Measurements from ENCODE around the gene AGAP3. TPM values are rescaled to one million over a fixed set of nuclear protein-coding genes. Genes with fewer than 3 reads are reported as not detected.

Gene AGAP3
- total RNA-seq, 2 donors from 2014 or later: 26.9 to 28.4 TPM

DNA sequence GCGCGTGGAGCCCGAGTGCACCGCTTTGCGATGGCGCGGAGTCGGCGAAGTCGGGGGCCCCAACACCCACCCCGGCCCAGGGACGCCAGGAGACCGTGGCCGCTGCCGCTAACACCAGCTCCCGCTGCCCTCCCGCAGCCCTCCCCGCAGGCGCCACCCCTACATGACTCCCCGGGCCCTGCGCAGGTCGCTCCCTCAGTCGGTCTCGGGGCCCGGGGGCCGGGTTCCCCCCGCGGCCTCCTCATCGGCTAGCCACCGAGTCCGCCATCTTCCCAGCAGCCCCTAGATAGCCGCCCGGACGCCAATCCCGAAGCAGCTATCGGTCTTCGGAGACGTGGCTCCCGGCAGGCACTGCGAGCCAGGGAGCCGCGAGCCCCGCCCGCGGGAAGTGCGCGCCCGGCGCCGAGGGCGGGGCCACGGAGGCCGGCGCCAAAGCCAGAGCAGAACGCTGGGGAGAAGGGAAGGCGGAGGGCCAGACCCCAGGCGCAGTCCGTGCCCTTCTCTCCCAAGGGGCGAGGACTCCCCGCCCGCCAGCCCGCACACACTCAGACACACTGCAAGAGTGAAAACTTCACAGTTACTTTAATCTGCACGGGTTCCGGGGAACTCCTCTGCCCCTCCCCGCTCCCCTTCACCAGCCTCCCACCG is 5.6 kb upstream of the AGAP3 start, which contains the start of gene FASTK:
FASTK (minus strand) TSS at position 288 of the 648 bp plus-strand sequence; CDS start at position 245, 43 bp downstream.
- H3K4me3 Mint-ChIP-seq: peak within 1 kb of the TSS; percentile 94 to 95

DNA sequence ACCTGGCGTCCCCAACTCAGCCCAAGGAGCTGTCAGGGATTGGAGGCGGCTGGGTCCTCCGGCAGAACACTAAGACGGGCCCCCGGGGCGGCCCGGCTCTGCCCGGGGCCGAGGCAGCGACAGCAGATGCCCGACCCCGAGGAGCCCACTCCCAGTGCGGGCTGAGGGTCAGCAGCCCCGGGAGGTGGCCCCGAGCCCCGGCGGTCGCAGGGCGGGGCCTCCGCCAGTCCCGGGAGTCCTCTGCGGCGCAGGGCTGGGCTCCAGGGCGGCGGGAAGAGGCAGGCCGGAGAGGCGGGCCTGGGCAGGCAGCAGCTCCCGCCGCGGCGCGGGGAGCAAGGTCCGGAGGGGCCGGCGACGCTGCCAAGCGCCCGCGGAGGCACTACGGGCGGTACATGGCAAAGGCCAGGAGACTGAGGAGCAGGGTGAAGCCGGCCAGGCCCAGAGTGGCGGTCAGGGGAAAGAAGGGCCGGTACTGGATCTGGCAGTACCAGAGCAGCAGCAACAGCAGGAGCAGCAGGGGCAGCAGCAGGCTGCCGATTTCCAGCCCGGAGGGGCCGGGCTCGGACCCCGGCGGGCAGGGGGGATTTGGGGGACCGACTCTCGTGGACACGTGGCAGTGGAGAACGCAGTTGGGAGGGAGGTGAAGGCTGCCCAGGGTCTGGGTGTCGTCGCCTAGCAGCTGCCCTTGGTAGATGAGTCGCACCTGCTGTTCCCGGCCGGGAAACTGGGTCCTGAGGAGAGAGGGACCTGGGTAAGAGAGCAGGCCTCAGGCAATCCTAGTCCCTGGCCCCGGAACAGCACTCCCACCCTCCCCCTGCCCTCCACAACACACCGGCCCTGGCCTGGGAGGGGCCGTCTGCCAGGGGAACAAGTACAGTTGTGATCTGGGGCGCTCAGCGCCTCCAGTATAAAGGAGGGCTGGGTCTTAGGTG is 4.8 kb upstream of the AGAP3 start:
- H3K4me1 Mint-ChIP-seq (ENCODE audit: low read depth): peaks cover 38% of the 10 kb centered on the region
- peak overlapping the region; percentile 94 to 95 for H3K4me3 Mint-ChIP-seq
- DNase-seq (no peak), ATAC-seq (replicated peaks in 1 of 2) (no peak)
- no peak overlapping the region for H3K27ac Mint-ChIP-seq
- H3K9me3 Mint-ChIP-seq: no peaks in the 10 kb centered on the region
- peaks cover 1 to 4% of the 10 kb centered on the region in 2 donors for H3K36me3 Mint-ChIP-seq (ENCODE audit: insufficient read depth in 2 of 2)
- H3K27me3 Mint-ChIP-seq (ENCODE audit: low read depth): peaks cover 15% of the 10 kb centered on the region

More for the DNA sequence above, 5.6 kb upstream of the AGAP3 start, which contains the start of gene FASTK:
- DNase-seq: peak; percentile 91 to 92
- Mint-ChIP-seq H3K27ac (peak within 1 kb of the TSS; percentile 42), H3K9me3 (no peaks in the 10 kb centered on the region), H3K4me1 (ENCODE audit: low read depth) (peaks cover 34% of the 10 kb centered on the region), H3K27me3 (ENCODE audit: low read depth) (peaks cover 13% of the 10 kb centered on the region), H3K36me3 (ENCODE audit: insufficient read depth in 2 of 2) (peaks cover 1 to 4% of the 10 kb centered on the region in 2 donors)
- ATAC-seq (replicated peaks in 1 of 2): peak; percentile 84 to 85

DNA sequence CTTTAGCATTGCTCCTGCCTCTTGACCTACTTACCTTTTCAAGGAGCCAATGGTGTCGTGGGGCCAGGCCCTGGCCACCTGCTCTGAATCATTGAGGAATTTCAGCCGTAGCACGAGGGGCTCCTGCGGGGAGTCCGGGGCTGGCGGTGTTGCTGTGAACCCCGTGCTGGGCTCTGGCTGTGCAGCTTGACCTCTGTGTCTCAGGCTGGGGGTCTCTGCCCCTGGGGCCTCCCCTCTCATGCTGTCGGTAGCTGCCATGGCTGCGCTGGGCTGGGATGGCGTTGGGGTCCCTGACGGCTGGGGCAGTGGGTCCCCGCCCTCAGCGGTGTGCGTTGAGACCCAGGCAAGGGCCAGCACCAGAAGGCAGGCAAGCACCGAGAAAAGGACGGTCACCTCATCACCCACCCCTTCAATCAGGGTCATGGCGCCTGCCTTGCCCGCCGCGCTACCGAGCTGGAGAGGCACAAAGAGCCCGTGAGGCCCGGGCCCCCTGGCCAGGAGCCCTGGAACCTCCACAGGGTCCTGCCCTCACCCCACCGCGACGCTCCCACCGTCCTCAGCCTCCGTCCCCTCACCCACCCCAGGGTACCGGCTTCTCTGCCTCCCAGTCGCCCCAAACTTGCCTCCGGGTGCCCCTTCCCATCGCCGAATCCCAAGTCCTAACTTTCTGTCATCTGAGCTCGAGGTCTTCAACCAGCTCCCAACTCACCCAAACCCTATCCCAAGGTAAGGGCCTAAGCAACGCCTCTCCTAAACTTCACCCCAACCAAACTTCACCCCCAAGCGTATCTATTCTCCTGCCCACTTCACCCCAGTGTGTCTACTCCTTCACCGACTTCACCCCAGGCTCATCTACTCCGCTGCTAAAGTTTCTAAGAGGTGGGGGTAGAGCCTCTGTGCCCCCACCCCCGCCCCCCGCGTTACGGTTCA is 3.9 kb upstream of the AGAP3 start:
- ATAC-seq (replicated peaks in 1 of 2): no peak
- peak overlapping the region; percentile 84 for H3K27ac Mint-ChIP-seq
- H3K27me3 Mint-ChIP-seq (ENCODE audit: low read depth): peaks cover 15% of the 10 kb centered on the region
- no peaks in the 10 kb centered on the region for H3K9me3 Mint-ChIP-seq
- H3K4me1 Mint-ChIP-seq (ENCODE audit: low read depth): peaks cover 38% of the 10 kb centered on the region
- peak overlapping the region; percentile 94 to 95 for H3K4me3 Mint-ChIP-seq
- peaks cover 3 to 4% of the 10 kb centered on the region in 2 donors for H3K36me3 Mint-ChIP-seq (ENCODE audit: insufficient read depth in 2 of 2)
- DNase-seq: no peak

DNA sequence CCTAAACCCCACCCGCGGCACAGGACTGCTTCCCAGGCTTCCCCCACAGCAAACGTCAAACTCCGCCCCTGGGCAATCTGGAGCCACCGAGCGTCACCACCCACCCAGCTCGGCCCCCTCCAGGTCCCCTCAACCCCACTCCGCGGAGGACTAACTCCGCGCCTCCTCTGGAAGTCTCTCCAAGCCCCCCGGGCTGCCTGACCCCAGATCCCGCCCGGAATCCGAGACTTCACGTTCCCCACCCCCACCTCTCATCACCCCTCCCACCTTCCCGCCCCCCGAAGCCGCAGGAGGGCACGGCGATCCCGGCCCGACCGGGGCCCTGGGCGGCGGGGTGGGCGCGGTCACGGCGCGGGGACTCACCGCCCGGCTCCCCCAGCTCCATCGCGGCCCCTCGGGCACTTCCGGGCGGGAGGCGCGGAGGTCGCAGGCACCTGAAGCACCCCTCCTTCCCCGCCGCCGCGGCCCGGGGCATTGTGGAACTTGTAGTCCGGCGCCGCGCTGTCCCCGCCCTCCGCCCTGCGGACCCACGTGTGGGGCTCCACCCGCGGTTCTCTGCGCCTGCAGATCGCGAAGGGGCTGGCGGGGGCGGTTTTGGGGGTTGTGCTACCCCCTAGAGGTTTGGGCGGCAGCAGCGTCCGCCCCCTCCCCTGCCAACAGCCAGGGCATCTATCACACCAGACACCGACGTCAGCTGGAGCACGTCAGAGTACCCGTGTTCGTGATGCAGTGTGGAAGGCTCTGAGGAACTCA is 3.0 kb upstream of the AGAP3 start, which contains the start of gene TMUB1:
TMUB1 (minus strand) TSS at position 423 of the 753 bp plus-strand sequence. CDS start 930 bp downstream, outside the sequence.
- ATAC-seq (replicated peaks in 1 of 2): peak; percentile 64 to 70
- peak; percentile 88 to 89 for DNase-seq
- peaks cover 15% of the 10 kb centered on the region for H3K27me3 Mint-ChIP-seq (ENCODE audit: low read depth)
- H3K4me3 Mint-ChIP-seq: peak within 1 kb of the TSS; percentile 94 to 95
- H3K36me3 Mint-ChIP-seq (ENCODE audit: insufficient read depth in 2 of 2): peaks cover 0 to 3% of the 10 kb centered on the region in 2 donors
- peaks cover 43% of the 10 kb centered on the region for H3K4me1 Mint-ChIP-seq (ENCODE audit: low read depth)
- H3K27ac Mint-ChIP-seq: peak within 1 kb of the TSS; percentile 84
- no peaks in the 10 kb centered on the region for H3K9me3 Mint-ChIP-seq

DNA sequence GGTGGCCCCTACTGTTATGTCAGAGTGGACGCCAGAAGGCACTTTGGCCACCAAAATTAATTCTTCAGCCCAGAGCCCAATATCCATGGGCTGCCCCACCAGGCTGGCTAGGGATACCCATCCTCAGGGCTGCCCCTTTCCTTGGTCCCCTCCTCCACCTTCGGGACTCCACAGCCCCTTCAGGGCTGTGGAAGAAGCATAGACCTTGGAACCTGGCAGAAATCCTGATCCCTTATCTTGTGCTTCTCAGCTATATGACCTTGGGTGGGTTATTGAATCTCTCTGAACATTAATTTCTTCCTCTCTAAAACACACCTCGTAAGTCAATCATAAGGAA is 2.5 kb upstream of the AGAP3 start:
- peaks cover 0 to 3% of the 10 kb centered on the region in 2 donors for H3K36me3 Mint-ChIP-seq (ENCODE audit: insufficient read depth in 2 of 2)
- peaks cover 15% of the 10 kb centered on the region for H3K27me3 Mint-ChIP-seq (ENCODE audit: low read depth)
- DNase-seq (no peak), ATAC-seq (replicated peaks in 1 of 2) (no peak)
- H3K27ac Mint-ChIP-seq: peak overlapping the region; percentile 7
- H3K9me3 Mint-ChIP-seq: no peaks in the 10 kb centered on the region
- peak overlapping the region; percentile 94 to 95 for H3K4me3 Mint-ChIP-seq
- H3K4me1 Mint-ChIP-seq (ENCODE audit: low read depth): peaks cover 44% of the 10 kb centered on the region

DNA sequence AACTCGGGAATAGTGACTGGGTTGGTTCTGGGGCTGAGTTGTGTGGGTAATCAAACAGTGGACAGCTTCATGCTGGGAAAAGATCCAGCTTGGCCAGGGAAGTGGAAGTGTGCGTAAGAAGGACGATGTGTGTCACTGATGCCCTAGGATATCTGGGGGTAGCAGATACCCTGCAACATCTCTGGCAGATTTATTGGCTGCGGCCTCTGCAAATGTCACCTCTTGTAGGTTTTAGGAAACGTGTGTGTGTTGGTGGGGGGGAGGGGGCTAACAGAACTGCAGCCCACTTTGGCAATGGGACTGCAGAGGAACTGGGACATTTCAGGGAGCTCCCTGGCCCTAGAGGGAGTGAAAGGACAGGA is 965 bp upstream of the AGAP3 start:
- peak overlapping the region; percentile 72 to 93 for H3K4me3 Mint-ChIP-seq

DNA sequence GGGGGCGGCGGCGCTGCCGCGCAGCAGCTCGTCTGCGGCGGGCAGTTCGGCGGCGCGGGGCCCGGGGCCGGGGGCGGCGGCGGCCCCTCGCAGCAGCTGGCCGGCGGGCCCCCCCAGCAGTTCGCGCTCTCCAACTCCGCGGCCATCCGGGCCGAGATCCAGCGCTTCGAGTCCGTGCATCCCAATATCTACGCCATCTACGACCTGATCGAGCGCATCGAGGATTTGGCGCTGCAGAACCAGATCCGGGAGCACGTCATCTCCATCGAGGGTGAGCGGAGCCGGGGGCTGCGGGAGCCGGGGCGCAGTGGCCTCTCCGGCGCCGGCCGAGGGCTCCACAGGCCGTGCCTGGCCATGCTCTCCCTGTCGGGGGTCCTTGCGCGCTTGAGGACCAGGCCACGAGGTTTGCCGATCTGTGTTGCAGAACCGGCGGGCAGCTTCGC is 548 bp downstream of the AGAP3 start:
- H3K4me1 Mint-ChIP-seq (ENCODE audit: low read depth): peaks cover 42% of the 10 kb centered on the region
- H3K9me3 Mint-ChIP-seq: no peaks in the 10 kb centered on the region
- DNase-seq: peak; percentile 44 to 48
- peaks cover 15% of the 10 kb centered on the region for H3K27me3 Mint-ChIP-seq (ENCODE audit: low read depth)
- peak; percentile 8 to 23 for ATAC-seq (replicated peaks in 1 of 2)
- no peak overlapping the region for H3K27ac Mint-ChIP-seq
- peak overlapping the region; percentile 87 to 88 for H3K4me3 Mint-ChIP-seq
- H3K36me3 Mint-ChIP-seq (ENCODE audit: insufficient read depth in 2 of 2): peaks cover 0 to 3% of the 10 kb centered on the region in 2 donors

More for the DNA sequence above, 965 bp upstream of the AGAP3 start:
- DNase-seq (no peak), ATAC-seq (replicated peaks in 1 of 2) (no peak)
- Mint-ChIP-seq H3K27ac (no peak overlapping the region), H3K4me1 (ENCODE audit: low read depth) (peaks cover 43% of the 10 kb centered on the region), H3K9me3 (no peaks in the 10 kb centered on the region), H3K36me3 (ENCODE audit: insufficient read depth in 2 of 2) (peaks cover 0 to 3% of the 10 kb centered on the region in 2 donors), H3K27me3 (ENCODE audit: low read depth) (peaks cover 15% of the 10 kb centered on the region)

DNA sequence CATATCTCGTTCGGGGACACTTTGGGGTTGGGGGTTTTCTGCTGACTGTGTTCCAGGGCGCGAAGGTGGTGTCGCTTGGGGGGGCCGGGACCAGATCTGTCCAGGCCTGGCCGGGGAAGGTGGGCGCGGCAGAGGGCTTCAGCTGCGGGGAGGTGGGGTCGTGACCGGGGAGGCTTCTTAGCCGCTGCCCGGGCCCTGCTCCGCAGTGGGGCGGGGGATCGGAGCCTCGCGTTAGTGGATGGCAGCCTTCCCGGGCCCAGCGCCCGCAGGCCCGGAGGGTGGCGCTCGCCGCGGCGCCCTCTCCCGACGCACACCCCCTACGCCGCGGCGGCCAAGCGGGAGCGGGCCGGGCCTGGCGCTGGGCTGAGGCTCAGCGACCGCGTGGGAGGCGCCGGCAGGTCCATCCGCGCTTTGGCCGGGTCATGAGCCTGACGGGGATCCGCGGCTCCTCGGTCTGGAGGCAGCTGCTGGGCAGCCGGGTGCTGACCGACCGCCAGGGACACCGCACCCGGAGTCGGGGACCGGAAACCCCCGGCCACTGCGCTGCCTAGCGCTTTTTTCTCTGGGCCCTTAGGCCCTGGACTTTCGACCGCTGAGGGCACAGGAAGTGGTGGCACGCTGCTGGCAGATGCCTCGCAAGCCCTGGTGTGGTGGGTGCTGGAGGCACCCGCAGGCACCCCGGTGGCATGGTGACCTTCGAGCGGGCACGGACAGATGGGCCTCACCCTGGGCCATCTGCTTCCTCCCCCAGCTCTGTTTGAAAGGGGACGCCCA is 1.2 kb downstream of the AGAP3 start:
- peak; percentile 49 to 61 for DNase-seq
- H3K9me3 Mint-ChIP-seq: no peaks in the 10 kb centered on the region
- peak; percentile 36 to 44 for ATAC-seq (replicated peaks in 1 of 2)
- H3K27me3 Mint-ChIP-seq (ENCODE audit: low read depth): peaks cover 15% of the 10 kb centered on the region
- no peak overlapping the region for H3K27ac Mint-ChIP-seq
- peak overlapping the region; percentile 87 to 88 for H3K4me3 Mint-ChIP-seq
- H3K36me3 Mint-ChIP-seq (ENCODE audit: insufficient read depth in 2 of 2): peaks cover 0 to 3% of the 10 kb centered on the region in 2 donors
- peaks cover 36% of the 10 kb centered on the region for H3K4me1 Mint-ChIP-seq (ENCODE audit: low read depth)

DNA sequence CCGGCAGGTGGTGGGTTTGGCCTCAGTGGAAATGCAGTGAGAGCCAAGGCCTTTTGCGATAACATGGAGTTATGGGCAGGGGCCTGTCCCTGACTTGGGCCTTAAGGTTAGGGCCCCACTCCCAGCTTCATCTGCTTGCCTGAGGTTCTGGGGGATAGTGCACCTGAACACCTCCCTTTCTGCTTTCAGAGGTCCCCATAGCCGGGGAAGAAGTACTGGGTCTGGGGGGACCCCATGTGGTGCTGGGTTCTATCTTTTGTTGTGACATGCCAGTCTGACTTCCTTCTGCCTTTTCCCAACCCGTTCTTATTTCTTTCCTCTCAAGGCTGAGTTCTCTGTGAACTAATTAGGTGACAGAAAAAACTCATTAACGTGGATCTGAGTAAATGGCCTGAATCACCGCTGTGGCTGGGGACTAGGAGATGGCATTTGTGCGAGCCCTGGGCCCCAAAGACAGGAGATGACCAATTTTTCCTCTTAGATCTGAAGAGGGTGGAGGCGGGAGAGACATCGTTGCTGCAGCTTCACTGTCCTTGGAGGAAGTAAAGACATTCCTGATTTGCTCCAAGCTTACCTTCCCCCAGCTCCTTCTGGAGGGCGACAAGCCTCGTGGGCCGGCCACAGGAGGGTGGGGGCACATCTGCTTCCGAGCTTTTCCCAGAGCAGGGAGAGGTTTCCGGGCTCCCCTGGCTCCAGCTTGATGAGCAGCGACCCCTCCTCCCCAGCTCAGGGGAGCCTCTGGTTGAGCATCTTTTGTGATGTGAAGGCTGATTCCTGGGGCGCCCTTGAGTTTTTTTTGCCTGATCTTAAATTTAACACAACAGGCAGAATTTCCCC is 2.0 kb downstream of the AGAP3 start:
- Mint-ChIP-seq H3K36me3 (ENCODE audit: insufficient read depth in 2 of 2) (peaks cover 0 to 3% of the 10 kb centered on the region in 2 donors), H3K4me3 (peak overlapping the region; percentile 87 to 88), H3K27ac (peak overlapping the region; percentile 19), H3K9me3 (no peaks in the 10 kb centered on the region), H3K4me1 (ENCODE audit: low read depth) (peaks cover 30% of the 10 kb centered on the region), H3K27me3 (ENCODE audit: low read depth) (peaks cover 15% of the 10 kb centered on the region)
- no peak for ATAC-seq (replicated peaks in 1 of 2)
- no peak for DNase-seq

DNA sequence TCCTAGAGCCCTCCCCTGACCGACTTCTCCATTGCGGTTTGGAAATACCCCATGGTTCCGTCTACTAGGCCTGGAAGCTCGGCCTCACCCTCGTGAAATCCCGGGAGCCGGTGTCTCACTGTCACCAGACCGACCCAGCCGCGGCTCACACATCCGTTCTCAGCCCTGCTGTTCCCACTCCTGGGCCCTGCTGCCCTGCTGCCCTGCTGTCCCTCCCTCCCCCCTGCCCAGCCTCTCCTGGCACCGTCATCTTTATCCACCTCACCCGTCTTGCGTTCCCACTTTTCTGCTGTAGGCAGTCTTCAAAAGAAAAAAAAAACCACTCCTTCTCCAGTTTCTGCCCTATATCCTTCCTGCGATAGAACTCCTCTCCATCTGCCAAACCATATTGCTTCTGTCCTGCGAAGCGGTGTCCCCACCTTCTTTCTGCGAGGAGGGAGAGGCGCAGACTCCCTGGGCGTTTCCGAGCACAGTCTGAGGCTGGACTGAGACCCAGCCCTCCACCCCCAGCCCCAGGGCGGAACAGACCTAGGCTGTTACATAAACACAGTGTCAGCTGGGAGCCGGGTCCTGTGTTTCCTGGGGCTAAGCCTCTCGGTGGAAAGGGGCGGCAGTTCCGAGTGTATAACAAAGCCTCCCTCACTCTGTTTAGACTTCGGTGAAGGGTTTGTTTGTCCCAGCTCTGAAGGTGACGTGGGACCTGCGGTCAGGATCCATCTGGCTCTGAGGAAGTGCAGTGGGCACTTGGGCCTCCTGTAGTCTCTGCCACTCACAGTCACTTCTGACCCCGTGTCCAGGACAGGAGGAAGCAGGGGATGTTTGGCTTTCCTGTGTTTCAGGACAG is 2.8 kb downstream of the AGAP3 start:
- H3K4me3 Mint-ChIP-seq: peak overlapping the region; percentile 70 to 88
- no peak for DNase-seq
- ATAC-seq (replicated peaks in 1 of 2): no peak
- H3K4me1 Mint-ChIP-seq (ENCODE audit: low read depth): peaks cover 30% of the 10 kb centered on the region
- no peaks in the 10 kb centered on the region for H3K9me3 Mint-ChIP-seq
- peaks cover 0 to 3% of the 10 kb centered on the region in 2 donors for H3K36me3 Mint-ChIP-seq (ENCODE audit: insufficient read depth in 2 of 2)
- H3K27ac Mint-ChIP-seq: no peak overlapping the region
- H3K27me3 Mint-ChIP-seq (ENCODE audit: low read depth): peaks cover 15% of the 10 kb centered on the region
